HepG2 (cell line): ENCODE measurements around the gene GABARAPL2. TPM values are rescaled to one million over a fixed set of nuclear protein-coding genes. Genes with fewer than 3 reads are reported as not detected.
A peak's percentile ranks its signal among the peaks of the same experiment; 100 is the strongest.

Experiments used
- ATAC-seq: fragments of 200-7000 bp; cut with Tn5 transposase; 3 replicates; pipeline ENCODE4 v1.9.1; 2020; ENCODE audit warnings: mild to moderate bottlenecking, moderate library complexity
- BruUV-seq: library from RNA; stranded (reverse); fragments of 400-500 nt; replicated peaks from 2 replicates; lab custom pipeline; 2021; lab: Mats Ljungman, UMichigan
- CTCF ChIA-PET: fragments of 300-600 bp; formaldehyde crosslinking; extraction: SDS; loops from one replicate; lab custom pipeline; 2021; ENCODE audit warnings: low total read pairs, inconsistent platforms, low intra/inter-chr PET ratio; lab: Yijun Ruan, JAX
- POLR2A ChIA-PET: fragments of 350-600 bp; sonication (Branson Sonifier 250); formaldehyde crosslinking; loops from one replicate; lab custom pipeline; 2020; ENCODE audit warnings: antibody characterized with exemption, inconsistent platforms; lab: Yijun Ruan, JAX
- DNase-seq: peaks from one replicate; pipeline ENCODE4 v3.0.0-alpha.2; 2015; ENCODE audit warnings: low spot score
- FAIRE-seq: peaks from 3 replicates; lab custom pipeline; 2011; peaks lifted over from hg19 to GRCh38; lab: Jason Lieb, UNC
- H2AFZ ChIP-seq: one replicate; pipeline ENCODE4 v1.6.1; 2011; ENCODE audit warnings: low read length, inconsistent platforms
- H3K27ac ChIP-seq: fragments of 300-600 bp; 3 replicates; pipeline ENCODE4 v1.8.0; 2011; ENCODE audit warnings: mixed run types, mild to moderate bottlenecking, mixed read lengths, low read length, inconsistent platforms; ENCODE audit not compliant: insufficient read depth; ENCODE audit errors: extremely low read length
- H3K27me3 ChIP-seq, 2 experiments: fragments of 200-600 bp in 1 of 2; 2 replicates in 1 of 2; 3 replicates in 1 of 2; pipeline versions ENCODE4 v1.6.0 to v1.8.0; 2011; ENCODE audit warnings: low read length in 2 of 2, mild to moderate bottlenecking in 2 of 2, moderate library complexity in 2 of 2, inconsistent platforms in 1 of 2; ENCODE audit not compliant: insufficient read depth in 2 of 2, control insufficient read depth in 1 of 2
- H3K36me3 ChIP-seq, 2 experiments: fragments of 200-600 bp in 1 of 2; replicated peaks in 1 of 2; 2 replicates in 1 of 2; 3 replicates in 1 of 2; pipeline versions ENCODE4 v1.5.1 to v1.8.0; 2011; ENCODE audit warnings: low read length in 2 of 2, inconsistent platforms in 1 of 2; ENCODE audit not compliant: insufficient read depth in 2 of 2, control insufficient read depth in 1 of 2
- H3K4me1 ChIP-seq: 2 replicates; pipeline ENCODE4 v1.5.1; 2012; ENCODE audit warnings: low read length, inconsistent platforms; ENCODE audit not compliant: insufficient read depth
- H3K4me2 ChIP-seq: 2 replicates; pipeline ENCODE4 v1.6.0; 2011; ENCODE audit warnings: low read depth, low read length, inconsistent platforms
- H3K4me3 ChIP-seq, 3 experiments: fragments of 200-600 bp in 1 of 3; sonication (generic), shearing (Covaris generic) in 1 of 3; replicated peaks in 1 of 3; 2 replicates each; pipeline ENCODE4 v1.5.1; 2011 to 2016; ENCODE audit warnings: low read length in 3 of 3, inconsistent platforms in 2 of 3, low read depth in 2 of 3, mild to moderate bottlenecking in 2 of 3, control low read depth in 1 of 3, mixed read lengths in 1 of 3; ENCODE audit not compliant: insufficient read depth in 1 of 3
- H3K79me2 ChIP-seq: one replicate; pipeline ENCODE4 v1.6.1; 2011; ENCODE audit warnings: low read length, inconsistent platforms; ENCODE audit not compliant: insufficient read depth
- H3K9ac ChIP-seq: 2 replicates; pipeline ENCODE4 v1.6.0; 2011; ENCODE audit warnings: mild to moderate bottlenecking, low read depth, low read length, inconsistent platforms; ENCODE audit not compliant: insufficient read depth
- H3K9me3 ChIP-seq: 2 replicates; pipeline ENCODE4 v1.5.1; 2012; ENCODE audit warnings: mild to moderate bottlenecking, low read length
- H4K20me1 ChIP-seq: 2 replicates; pipeline ENCODE4 v1.6.0; 2011; ENCODE audit warnings: inconsistent platforms, mild to moderate bottlenecking, low read length, moderate library complexity; ENCODE audit not compliant: insufficient read depth
- CEBPB ChIP-seq: IDR thresholded peaks from 2 replicates; pipeline ENCODE4 v1.6.1; 2011; ENCODE audit warnings: low read depth, low read length, improper control_type of control experiment, borderline replicate concordance
- FOXJ3 ChIP-seq: sonication (generic); formaldehyde crosslinking; IDR thresholded peaks from 2 replicates; pipeline ENCODE4 v1.4.0; 2020; ENCODE audit warnings: missing genetic modification reagents, mild to moderate bottlenecking, borderline replicate concordance
- NR2F2 ChIP-seq: IDR thresholded peaks from 2 replicates; pipeline ENCODE4 v1.6.1; 2012; ENCODE audit warnings: low read depth, inconsistent platforms, borderline replicate concordance
- ZBTB7A ChIP-seq: sonication (generic); formaldehyde crosslinking; IDR thresholded peaks from 2 replicates; pipeline ENCODE4 v1.8.0; 2022; ENCODE audit warnings: mild to moderate bottlenecking, missing genetic modification reagents
- ZNF234 ChIP-seq: sonication (generic); formaldehyde crosslinking; conservative IDR thresholded peaks from 2 replicates; pipeline ENCODE4 v1.5.1; 2020; ENCODE audit warnings: mild to moderate bottlenecking, missing genetic modification reagents
- ZNF292 ChIP-seq: sonication (generic); formaldehyde crosslinking; IDR thresholded peaks from 2 replicates; pipeline ENCODE4 v1.8.1; 2022; ENCODE audit warnings: mild to moderate bottlenecking, low read depth, missing genetic modification reagents, borderline replicate concordance
- ZNF331 ChIP-seq: sonication (generic); formaldehyde crosslinking; IDR thresholded peaks from 2 replicates; pipeline ENCODE4 v1.4.0; 2020; ENCODE audit warnings: missing genetic modification reagents
- WGBS: methylation state at CpG from one replicate; pipeline ENCODE4 v1.1.6; 2017; ENCODE audit warnings: low lambda C conversion rate; 5-methylcytosine and 5-hydroxymethylcytosine counted together
- in situ Hi-C: cut with HindIII; loops from 2 replicates; pipeline ENCODE4 v1.10.0; 2017; ENCODE audit warnings: low pct_unique_long_range_greater_than_20kb; ENCODE audit not compliant: extremely low pct_ligation_motif_present
- intact Hi-C: fragments of 100-400 bp; cut with micrococcal nuclease; formaldehyde crosslinking; loops from one replicate; pipeline ENCODE4 v1.10.0; 2022; ENCODE audit not compliant: unreplicated experiment
- polyA plus RNA-seq, 8 experiments: library from polyadenylated mRNA; depleted of rRNA in 3 of 8; stranded (reverse) in 7 of 8; unstranded in 1 of 8; fragments of >200 nt; fragmentation: Illumina TruSeq in 4 of 8; extraction: Trizol in 4 of 8; gene quantifications; 2 replicates each; pipeline versions ENCODE4 v1.2.1 to v1.2.3, GENCODE V29; 2011 to 2016; ENCODE audit warnings: low read depth in 4 of 8, missing spikeins in 1 of 8, mixed read lengths in 1 of 8; ENCODE audit not compliant: insufficient read depth in 1 of 8
- total RNA-seq, 5 experiments: library from RNA; depleted of rRNA; stranded (reverse); fragments of >200 nt; fragmentation: Illumina TruSeq; extraction: Trizol; gene quantifications; 2 replicates each; pipeline ENCODE4 v1.2.3, GENCODE V29; 2016; ENCODE audit warnings: low read depth in 1 of 5

Gene GABARAPL2
- total and polyA plus RNA-seq, 2 of the 13 experiments (the other 11 are each of a cell fraction or from before 2014, with no cell fraction given): 76.4 to 83.0 TPM

DNA sequence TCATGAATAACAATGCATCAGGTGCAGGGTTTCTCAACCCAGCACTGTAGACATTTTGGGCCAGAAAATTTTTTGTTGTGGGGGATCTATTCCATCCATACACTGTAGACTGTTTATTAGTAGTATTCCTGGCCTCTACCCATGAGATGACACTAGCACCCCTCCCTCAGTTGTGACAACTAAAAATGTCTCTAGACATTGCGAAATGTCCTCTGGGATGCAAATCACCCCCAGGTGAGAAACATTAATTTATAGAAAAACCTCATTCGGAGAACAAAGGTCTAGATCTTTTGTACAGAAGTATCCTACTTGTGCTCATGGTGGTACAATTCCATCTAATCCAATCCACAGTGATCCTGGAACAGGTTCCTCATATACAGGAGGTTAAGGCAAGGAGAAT, 52.6 kb downstream of the GABARAPL2 start:
- H3K36me3 ChIP-seq: peaks cover 4 to 30% of the 10 kb centered on the region in 2 experiments; a peak in 3 of 5 replicates
- TF ChIP-seq ZNF234 (CRISPR knock-in tag): no peak
- TF ChIP-seq CEBPB: peak; percentile 70
- no peak for TF ChIP-seq ZBTB7A (CRISPR knock-in tag)
- TF ChIP-seq ZNF331: no peak
- TF ChIP-seq NR2F2: no peak
- no peak for TF ChIP-seq ZNF292 (CRISPR knock-in tag)
- no peak for TF ChIP-seq FOXJ3 (CRISPR knock-in tag)
- TF ChIP-seq, all 625 proteins: peak for 1
- H3K79me2 ChIP-seq: peaks cover 7% of the 10 kb centered on the region
- CTCF ChIA-PET: no interaction called here
- no peak for DNase-seq
- H3K9me3 ChIP-seq: no peaks in the 10 kb centered on the region
- POLR2A ChIA-PET: interaction anchor here (0.6 kb wide), 1 partner anchor 15 kb away, joined by 3 read pairs; no protein-coding TSS in a partner anchor
- no peaks in the 10 kb centered on the region for H4K20me1 ChIP-seq
- no peak overlapping the region for H2AFZ ChIP-seq
- 91% methylated on average over 2 of the region's 2 CpGs for WGBS
- no peak overlapping the region for H3K27ac ChIP-seq
- no peak overlapping the region for H3K4me2 ChIP-seq
- no peak overlapping the region for H3K9ac ChIP-seq
- H3K4me3 ChIP-seq: no peak overlapping the region
- in situ Hi-C loops: no loop called here
- ATAC-seq: no peak
- H3K27me3 ChIP-seq: no peaks in the 10 kb centered on the region; a peak in 1 of 5 replicates
- intact Hi-C loops: no loop called here
- BruUV-seq: no TSS peak
- no peak for FAIRE-seq
- peaks cover 25% of the 10 kb centered on the region for H3K4me1 ChIP-seq
